CD4-positive, alpha-beta T cell (primary cell): ENCODE results near the gene ZNF273. TPM values are rescaled to one million over a fixed set of nuclear protein-coding genes. Genes with fewer than 3 reads are reported as not detected.

Experiments
- ATAC-seq: fragments of 200-7000 bp; cut with Tn5 transposase; one replicate; pipeline ENCODE4 v1.10.0; 2022; ENCODE audit warnings: mild to moderate bottlenecking; ENCODE audit not compliant: poor library complexity
- CTCF ChIA-PET: fragments of 350-600 bp; sonication (Branson Sonifier 250); formaldehyde crosslinking; loops from one replicate; lab custom pipeline; 2021; ENCODE audit warnings: antibody characterized with exemption, inconsistent platforms; lab: Charles Lee
- POLR2A ChIA-PET: fragments of 350-600 bp; sonication (Branson Sonifier 250); formaldehyde crosslinking; loops from one replicate; lab custom pipeline; 2021; ENCODE audit warnings: antibody characterized with exemption, inconsistent platforms; lab: Charles Lee
- DNase-seq, 14 experiments: peaks; one replicate each; pipeline ENCODE4 v3.0.0-alpha.2; 2013 to 2020; ENCODE audit warnings: mixed read lengths in 2 of 14
- H3K27ac ChIP-seq, 2 donors: one replicate each; pipeline versions ENCODE4 v1.5.1 to v1.7.0; 2013; ENCODE audit warnings: low read length in 2 of 2, low read depth in 1 of 2, mild to moderate bottlenecking in 1 of 2
- H3K27me3 ChIP-seq, 2 experiments: 1 replicate in 1 of 2; 2 replicates in 1 of 2; pipeline versions ENCODE4 v1.6.1 to v1.7.0; 2013; ENCODE audit warnings: low read length in 2 of 2, control low read depth in 1 of 2, mild to moderate bottlenecking in 1 of 2, moderate library complexity in 1 of 2; ENCODE audit not compliant: insufficient read depth in 2 of 2, control insufficient read depth in 1 of 2
- H3K36me3 ChIP-seq: one replicate; pipeline ENCODE4 v1.6.1; 2013; ENCODE audit warnings: low read length, control low read depth; ENCODE audit not compliant: insufficient read depth
- H3K4me1 ChIP-seq: one replicate; pipeline ENCODE4 v1.6.1; 2013; ENCODE audit warnings: low read length, control low read depth; ENCODE audit not compliant: insufficient read depth
- H3K4me3 ChIP-seq: one replicate; pipeline ENCODE4 v1.5.1; 2013; ENCODE audit warnings: mild to moderate bottlenecking, low read length, moderate library complexity
- H3K9me3 ChIP-seq, 2 experiments: 1 replicate in 1 of 2; 2 replicates in 1 of 2; pipeline versions ENCODE4 v1.6.1 to v1.7.0; 2013; ENCODE audit warnings: low read length in 2 of 2, mild to moderate bottlenecking in 2 of 2, control low read depth in 1 of 2, moderate library complexity in 1 of 2; ENCODE audit not compliant: control insufficient read depth in 1 of 2, insufficient read depth in 1 of 2
- H3K27ac Mint-ChIP-seq: one replicate; pipeline ENCODE4 v1.8.0; 2020; ENCODE audit warnings: mixed read lengths
- H3K27me3 Mint-ChIP-seq: one replicate; pipeline ENCODE4 v1.8.0; 2021; ENCODE audit warnings: mixed read lengths
- H3K36me3 Mint-ChIP-seq: one replicate; pipeline ENCODE4 v1.8.0; 2021; ENCODE audit warnings: low read depth, mixed read lengths
- H3K4me1 Mint-ChIP-seq: one replicate; pipeline ENCODE4 v1.8.0; 2021; ENCODE audit warnings: low read depth, mixed read lengths
- H3K4me3 Mint-ChIP-seq: one replicate; pipeline ENCODE4 v1.8.0; 2020; ENCODE audit warnings: mild to moderate bottlenecking, mixed read lengths
- H3K9me3 Mint-ChIP-seq: one replicate; pipeline ENCODE4 v1.8.0; 2020; ENCODE audit warnings: mixed read lengths
- CTCF ChIP-seq: fragments of 200-600 bp; IDR thresholded peaks from one replicate; pipeline ENCODE4 v1.8.0; 2022; ENCODE audit warnings: antibody characterized with exemption, mild to moderate bottlenecking
- intact Hi-C, 2 experiments: fragments of 100-400 bp; cut with DNase I in 1 of 2; cut with micrococcal nuclease in 1 of 2; formaldehyde crosslinking; loops; one replicate each; pipeline versions ENCODE4 v1.15.1 to v1.9.0; 2023 to 2025; cut with DNase I, micrococcal nuclease
- polyA plus RNA-seq, 2 donors: library from polyadenylated mRNA; unstranded; fragments of 120-200 nt; gene quantifications; one replicate each; pipeline ENCODE4 v1.2.1, GENCODE V29; 2013
- total RNA-seq, 174 experiments: library from RNA in 2 of 174; stranded (reverse) in 2 of 174; gene quantifications; one replicate each; pipeline ENCODE4 v1.2.3 and lab custom pipeline; 2021 to 2026

The ZNF273 gene
- total RNA-seq (1 to 10 TPM; 6.8 TPM), total RNA-seq (lab: John Stamatoyannopoulos, UW) (4.0 to 32.2 (median 20.9) reads per million in 172 experiments)
- polyA plus RNA-seq (2013, experiment 1 of 2): 5.9 TPM
- polyA plus RNA-seq (2013, experiment 2 of 2): 6.2 TPM

GRCh38 chr7:64902806-64903721 lies at the start of gene ZNF273:
Gene ZNF273, plus strand, starts transcription at chr7:64903273. Its CDS starts 45 bp downstream, at chr7:64903318.
- no peaks in the 10 kb centered on the region for H3K27me3 Mint-ChIP-seq
- peak within 1 kb of the TSS; percentile 26 to 64 for H3K27ac ChIP-seq
- H3K4me1 Mint-ChIP-seq: peaks cover 51% of the 10 kb centered on the region
- H3K27me3 ChIP-seq: no peaks in the 10 kb centered on the region
- ATAC-seq (peak; percentile 99), DNase-seq (peak; percentile 83 to 95 (median 87))
- peak within 1 kb of the TSS; percentile 99 for H3K4me3 Mint-ChIP-seq
- POLR2A ChIA-PET: interaction anchor here (0.5 to 3.2 kb wide), 16 partner anchors 12 to 1942 kb away, joined by 3 to 28 read pairs (median 6); partner anchors contain the start of genes ERV3-1, ZNF107, ZNF138 and ZNF680
- no peaks in the 10 kb centered on the region for H3K36me3 ChIP-seq
- TF ChIP-seq CTCF: no peak
- peak within 1 kb of the TSS; percentile 94 for H3K27ac Mint-ChIP-seq
- H3K4me1 ChIP-seq: peaks cover 14% of the 10 kb centered on the region
- peaks cover 20% of the 10 kb centered on the region for H3K36me3 Mint-ChIP-seq
- H3K9me3 ChIP-seq: no peaks in the 10 kb centered on the region
- intact Hi-C loops: loop anchor here (1.0 to 10.0 kb wide), 10 partner anchors 104 to 1082 kb away; partner anchors contain the start of genes ZNF680 (in 2 of the 2), ZNF92 (in 2 of the 2), ERV3-1 (in 1 of the 2) and GUSB (in 1 of the 2)
- no peaks in the 10 kb centered on the region for H3K9me3 Mint-ChIP-seq
- CTCF ChIA-PET: no interaction called here
- H3K4me3 ChIP-seq: peak within 1 kb of the TSS; percentile 81

GRCh38 chr7:64853679-64854078 lies 49.4 kb upstream of the ZNF273 start:
- ATAC-seq (no peak), DNase-seq (no peak)
- H3K9me3 ChIP-seq: no peaks in the 10 kb centered on the region
- POLR2A ChIA-PET: no interaction called here
- no peaks in the 10 kb centered on the region for H3K27me3 Mint-ChIP-seq
- TF ChIP-seq CTCF: no peak
- CTCF ChIA-PET: no interaction called here
- H3K36me3 ChIP-seq: no peaks in the 10 kb centered on the region
- H3K27ac ChIP-seq: no peak overlapping the region
- H3K27me3 ChIP-seq: no peaks in the 10 kb centered on the region
- no peaks in the 10 kb centered on the region for H3K4me1 Mint-ChIP-seq
- intact Hi-C loops: no loop called here
- H3K9me3 Mint-ChIP-seq: no peaks in the 10 kb centered on the region
- H3K36me3 Mint-ChIP-seq: no peaks in the 10 kb centered on the region
- no peak overlapping the region for H3K4me3 Mint-ChIP-seq
- no peak overlapping the region for H3K27ac Mint-ChIP-seq
- no peak overlapping the region for H3K4me3 ChIP-seq
- H3K4me1 ChIP-seq: no peaks in the 10 kb centered on the region

- no peaks in the 10 kb centered on the region for H3K27me3 Mint-ChIP-seq
- Histone ChIP-seq H3K27ac (no peak overlapping the region), H3K9me3 (no peaks in the 10 kb centered on the region), H3K4me1 (no peaks in the 10 kb centered on the region), H3K36me3 (no peaks in the 10 kb centered on the region), H3K4me3 (no peak overlapping the region), H3K27me3 (no peaks in the 10 kb centered on the region)
- no peaks in the 10 kb centered on the region for H3K36me3 Mint-ChIP-seq
- H3K4me3 Mint-ChIP-seq: no peak overlapping the region
- DNase-seq: no peak
- no peak for TF ChIP-seq CTCF
- H3K4me1 Mint-ChIP-seq: no peaks in the 10 kb centered on the region
- no peaks in the 10 kb centered on the region for H3K9me3 Mint-ChIP-seq
- H3K27ac Mint-ChIP-seq: no peak overlapping the region
- no peak for ATAC-seq
- intact Hi-C loops: no loop called here
- POLR2A ChIA-PET: no interaction called here
- CTCF ChIA-PET: no interaction called here
Observed at GRCh38 chr7:64854969-64855368, 48.1 kb upstream of the ZNF273 start.
